ENCODE measurements around the gene SLC5A5.
A peak's percentile ranks its signal among the peaks of the same experiment; 100 is the strongest.

Gene SLC5A5

DNA sequence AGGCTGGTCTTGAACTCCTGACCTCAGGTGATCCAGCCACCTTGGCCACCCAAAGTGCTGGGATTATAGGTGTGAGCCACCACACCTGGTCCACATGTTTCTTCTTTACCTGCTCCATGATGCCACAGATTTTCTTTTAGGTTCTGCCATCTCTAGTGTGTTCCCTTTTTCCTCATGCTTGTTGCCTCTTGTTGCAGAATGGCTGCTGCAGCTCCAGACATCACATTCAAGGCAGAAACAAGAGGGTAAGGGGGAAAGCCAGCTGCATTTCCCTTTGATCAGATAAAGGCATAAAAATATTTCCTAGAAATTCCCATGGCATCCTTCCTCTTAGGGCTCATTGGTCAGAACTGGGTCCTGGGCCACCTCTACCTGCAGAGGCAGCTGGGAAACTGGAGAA is 48.8 kb downstream of the SLC5A5 start:
- Histone ChIP-seq H3K27me3 (ENCODE audit: control insufficient read depth, insufficient read depth, low read length) (no peaks in the 10 kb centered on the region), H3K9ac (ENCODE audit: low read length) (no peak overlapping the region), H3K36me3 (ENCODE audit: control insufficient read depth, insufficient read depth, low read length) (no peaks in the 10 kb centered on the region), H3K4me1 (ENCODE audit: control insufficient read depth, insufficient read depth, low read length) (peaks cover 27% of the 10 kb centered on the region), H3K4me3 (ENCODE audit: low read length) (no peak overlapping the region), H3K9me3 (ENCODE audit: control insufficient read depth, low read length) (no peaks in the 10 kb centered on the region)

DNA sequence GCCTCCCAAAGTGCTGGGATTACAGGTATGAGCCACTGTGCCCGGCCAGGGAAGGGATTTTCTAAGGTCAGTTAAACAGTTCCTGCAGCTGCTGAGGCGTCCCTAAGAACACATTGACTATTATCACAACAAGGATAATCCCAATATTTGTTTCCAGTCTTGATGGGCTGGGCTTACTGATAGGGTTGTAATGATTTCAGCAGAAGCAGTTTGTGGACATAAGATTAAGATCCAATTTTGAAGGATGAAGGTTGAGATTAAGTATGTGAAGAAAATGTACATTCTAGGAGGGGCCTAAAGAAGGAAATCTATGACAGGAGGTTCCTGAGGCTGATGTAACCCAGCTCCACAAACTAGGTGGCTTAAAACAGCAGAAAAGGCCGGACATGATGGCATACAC is 50.4 kb downstream of the SLC5A5 start:
- Histone ChIP-seq H3K36me3 (ENCODE audit: control insufficient read depth, insufficient read depth, low read length) (no peaks in the 10 kb centered on the region), H3K9ac (ENCODE audit: low read length) (no peak overlapping the region), H3K4me1 (ENCODE audit: control insufficient read depth, insufficient read depth, low read length) (peaks cover 12% of the 10 kb centered on the region), H3K27me3 (ENCODE audit: control insufficient read depth, insufficient read depth, low read length) (no peaks in the 10 kb centered on the region), H3K9me3 (ENCODE audit: control insufficient read depth, low read length) (no peaks in the 10 kb centered on the region), H3K4me3 (ENCODE audit: low read length) (peak overlapping the region; percentile 12)

DNA sequence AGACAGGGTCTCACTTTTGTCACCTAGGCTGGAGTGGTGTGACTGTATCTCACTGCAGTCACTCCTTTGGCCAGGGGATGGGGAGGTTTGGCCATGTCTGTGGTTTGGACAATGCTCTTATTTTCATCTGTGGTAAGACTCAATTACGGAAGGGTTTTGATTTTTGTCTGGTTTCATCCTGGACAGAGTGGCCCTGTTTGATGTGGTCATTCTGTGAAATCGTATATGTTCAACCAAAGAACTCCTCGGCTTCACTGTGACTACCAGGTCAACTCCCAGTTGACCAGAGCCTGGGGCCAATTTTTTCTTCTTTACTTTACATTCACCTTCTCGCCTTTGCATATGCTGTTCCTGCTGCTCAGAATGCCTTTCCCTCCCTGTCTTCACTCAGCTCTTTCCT is 54.3 kb downstream of the SLC5A5 start:
- H3K9me3 ChIP-seq (ENCODE audit: control insufficient read depth, low read length): no peaks in the 10 kb centered on the region
- H3K4me3 ChIP-seq (ENCODE audit: low read length): no peak overlapping the region
- peaks cover 7% of the 10 kb centered on the region for H3K4me1 ChIP-seq (ENCODE audit: control insufficient read depth, insufficient read depth, low read length)
- no peaks in the 10 kb centered on the region for H3K27me3 ChIP-seq (ENCODE audit: control insufficient read depth, insufficient read depth, low read length)
- no peaks in the 10 kb centered on the region for H3K36me3 ChIP-seq (ENCODE audit: control insufficient read depth, insufficient read depth, low read length)
- no peak overlapping the region for H3K9ac ChIP-seq (ENCODE audit: low read length)

DNA sequence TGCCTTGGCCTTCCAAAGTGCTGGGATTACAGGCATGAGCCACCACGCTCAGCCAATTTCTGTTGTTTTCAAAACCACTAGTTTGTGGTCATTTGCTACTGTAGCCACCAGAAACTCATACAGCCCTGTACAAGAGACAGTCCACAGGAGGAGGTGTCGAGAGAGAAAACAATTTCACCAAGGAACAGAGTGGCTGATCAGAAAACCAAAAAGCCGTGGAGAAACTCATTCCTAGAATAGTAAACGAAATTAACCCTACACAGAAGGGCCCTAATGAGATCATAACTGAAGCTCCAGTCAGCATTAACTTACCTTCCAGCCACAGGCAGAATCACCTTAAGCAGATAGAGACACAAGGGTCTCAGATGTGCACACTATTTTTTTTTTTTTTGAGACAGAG is 57.3 kb downstream of the SLC5A5 start:
- no peak overlapping the region for H3K4me3 ChIP-seq (ENCODE audit: low read length)
- no peaks in the 10 kb centered on the region for H3K36me3 ChIP-seq (ENCODE audit: control insufficient read depth, insufficient read depth, low read length)
- H3K9me3 ChIP-seq (ENCODE audit: control insufficient read depth, low read length): no peaks in the 10 kb centered on the region

DNA sequence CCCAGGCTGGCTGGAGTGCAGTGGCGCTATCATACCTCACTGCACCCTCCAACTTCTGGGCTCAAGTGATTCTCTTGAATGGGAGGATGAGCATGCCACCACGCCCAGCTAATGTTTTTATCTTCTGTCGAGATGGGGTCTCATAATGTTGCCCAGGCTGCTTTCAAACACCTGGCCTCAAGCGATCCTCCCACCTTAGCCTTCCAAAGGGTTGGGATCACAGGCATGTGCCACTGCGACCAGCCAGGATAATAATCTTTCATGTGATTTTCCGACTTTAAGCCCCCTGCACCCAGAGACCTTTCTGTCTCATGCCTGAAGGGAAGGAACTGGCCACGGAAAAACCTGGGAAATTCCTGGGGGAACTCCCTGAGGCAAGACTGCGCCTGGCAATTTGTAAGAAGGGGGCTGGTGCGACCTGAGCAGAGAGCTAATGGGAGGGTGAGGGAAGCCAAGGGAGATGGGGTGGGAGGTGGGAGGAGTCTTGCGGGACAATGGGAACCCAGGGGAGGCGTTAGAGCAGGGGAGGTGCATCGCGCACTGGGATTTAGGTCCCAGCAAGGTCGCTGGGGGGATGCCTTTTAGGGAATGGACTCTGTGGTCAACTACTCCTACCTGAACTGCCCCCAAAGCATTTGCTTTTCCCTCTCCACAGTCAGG is 59.9 kb downstream of the SLC5A5 start:
- no peak overlapping the region for H3K4me3 ChIP-seq (ENCODE audit: low read length)
- no peaks in the 10 kb centered on the region for H3K9me3 ChIP-seq (ENCODE audit: control insufficient read depth, low read length)

More for the DNA sequence above, 57.3 kb downstream of the SLC5A5 start:
- no peaks in the 10 kb centered on the region for H3K27me3 ChIP-seq (ENCODE audit: control insufficient read depth, insufficient read depth, low read length)
- no peak overlapping the region for H3K9ac ChIP-seq (ENCODE audit: low read length)
- peaks cover 14% of the 10 kb centered on the region for H3K4me1 ChIP-seq (ENCODE audit: control insufficient read depth, insufficient read depth, low read length)

DNA sequence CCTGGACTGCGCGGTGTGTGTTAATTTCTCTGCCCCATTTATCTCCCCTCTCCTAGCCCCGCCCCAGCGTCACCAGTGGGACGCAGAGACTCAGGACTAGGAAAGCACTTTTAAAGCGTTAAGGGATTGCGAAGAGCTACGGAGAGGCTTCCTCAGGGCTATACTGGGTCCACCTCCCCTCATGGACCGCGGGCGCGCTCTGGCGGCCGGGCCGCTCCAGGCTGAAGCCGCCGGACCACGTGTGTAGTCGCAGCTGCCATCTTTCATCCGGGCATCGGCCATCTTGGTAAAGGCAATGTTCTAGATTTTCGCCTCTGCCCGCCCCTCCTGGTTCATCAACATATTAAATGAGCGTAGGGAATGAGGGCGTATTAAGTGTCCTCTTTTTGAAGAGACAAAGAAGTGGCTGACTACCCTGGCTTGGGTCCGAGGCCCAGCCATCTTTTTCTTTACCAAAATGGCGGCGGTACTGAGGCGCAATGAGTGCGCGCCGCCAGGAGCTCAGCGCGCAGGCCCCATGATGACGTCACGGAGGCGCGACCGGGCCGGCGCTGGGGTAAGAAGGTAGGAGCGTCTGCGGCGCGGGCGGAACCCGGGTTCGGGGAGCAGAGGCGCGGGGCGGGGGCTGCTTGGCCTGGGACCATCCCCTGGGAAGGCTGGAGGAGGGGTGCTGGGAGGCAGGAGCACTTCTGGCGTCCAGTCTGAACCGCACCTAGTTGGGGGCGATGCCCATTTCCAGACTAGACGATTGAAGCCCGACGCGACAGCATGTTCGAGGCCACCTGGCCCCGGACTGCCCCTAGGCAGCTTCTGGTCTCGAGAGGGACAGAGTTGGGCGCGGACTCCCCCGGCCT is 61.0 kb downstream of the SLC5A5 start, which contains the start of gene CCDC124:
Gene CCDC124, plus strand, starts transcription at position 531 of the 854 bp plus-strand sequence. CDS start 3,406 bp downstream, outside the sequence.
- Histone ChIP-seq H3K4me1 (ENCODE audit: control insufficient read depth, insufficient read depth, low read length) (peaks cover 14% of the 10 kb centered on the region), H3K9ac (ENCODE audit: low read length) (peak within 1 kb of the TSS; percentile 98)

More for the DNA sequence above, 59.9 kb downstream of the SLC5A5 start:
- Histone ChIP-seq H3K9ac (ENCODE audit: low read length) (peak overlapping the region; percentile 98), H3K27me3 (ENCODE audit: control insufficient read depth, insufficient read depth, low read length) (no peaks in the 10 kb centered on the region), H3K4me1 (ENCODE audit: control insufficient read depth, insufficient read depth, low read length) (peaks cover 14% of the 10 kb centered on the region), H3K36me3 (ENCODE audit: control insufficient read depth, insufficient read depth, low read length) (no peaks in the 10 kb centered on the region)

DNA sequence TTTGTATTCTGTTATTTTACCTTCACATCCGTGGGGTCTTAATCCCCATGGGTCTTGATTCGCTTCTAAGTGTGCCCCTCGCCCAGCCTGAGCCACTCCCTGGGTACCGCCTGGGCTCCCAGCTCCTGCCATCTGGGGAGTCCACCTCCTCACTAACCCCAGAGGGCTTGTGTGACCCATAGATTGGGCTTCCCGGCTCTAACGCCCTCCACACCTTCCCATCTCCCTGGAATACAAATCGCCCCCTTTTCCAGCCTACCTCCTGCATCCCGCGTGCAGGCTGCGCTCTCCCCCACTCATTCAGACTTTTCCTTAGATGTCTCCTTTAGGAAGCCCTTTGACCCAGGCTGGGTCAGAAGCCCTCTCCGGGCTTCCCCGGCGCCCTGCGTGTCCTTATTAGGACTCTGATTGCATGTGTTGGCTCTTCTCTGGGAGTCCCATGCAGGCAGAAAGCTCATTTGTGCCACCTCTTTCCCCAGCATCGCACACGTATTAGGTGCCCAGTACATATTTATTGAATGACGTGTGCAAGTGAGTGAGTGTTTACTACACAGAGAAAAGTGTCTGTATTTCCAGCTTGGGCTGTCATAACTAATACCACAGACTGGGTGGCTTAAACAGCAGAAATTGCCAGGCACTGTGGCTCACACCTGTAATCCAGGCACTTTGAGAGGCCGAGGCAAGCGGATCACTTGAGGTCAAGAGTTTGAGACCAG is 61.8 kb downstream of the SLC5A5 start:
- peaks cover 14% of the 10 kb centered on the region for H3K4me1 ChIP-seq (ENCODE audit: control insufficient read depth, insufficient read depth, low read length)

More for the DNA sequence above, 61.0 kb downstream of the SLC5A5 start, which contains the start of gene CCDC124:
- no peaks in the 10 kb centered on the region for H3K9me3 ChIP-seq (ENCODE audit: control insufficient read depth, low read length)
- H3K4me3 ChIP-seq (ENCODE audit: low read length): peak within 1 kb of the TSS; percentile 85
- H3K27me3 ChIP-seq (ENCODE audit: control insufficient read depth, insufficient read depth, low read length): no peaks in the 10 kb centered on the region
- no peaks in the 10 kb centered on the region for H3K36me3 ChIP-seq (ENCODE audit: control insufficient read depth, insufficient read depth, low read length)

DNA sequence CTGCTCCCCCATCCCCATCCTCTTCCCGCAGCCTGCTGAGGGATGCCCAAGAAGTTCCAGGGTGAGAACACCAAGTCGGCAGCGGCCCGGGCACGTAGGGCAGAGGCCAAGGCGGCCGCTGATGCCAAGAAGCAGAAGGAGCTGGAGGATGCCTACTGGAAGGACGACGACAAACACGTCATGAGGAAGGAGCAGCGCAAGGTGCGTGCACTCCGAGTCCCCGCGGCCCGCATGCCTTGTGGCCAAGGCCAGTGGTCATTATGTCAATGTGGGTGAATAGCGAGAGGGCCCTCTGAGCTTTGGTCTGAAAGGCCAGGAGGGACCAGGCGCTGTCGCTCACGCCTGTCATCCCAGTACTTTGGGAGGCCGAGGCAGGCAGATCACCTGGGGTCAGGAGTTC is 64.6 kb downstream of the SLC5A5 start:
- H3K9ac ChIP-seq (ENCODE audit: low read length): no peak overlapping the region
- H3K4me1 ChIP-seq (ENCODE audit: control insufficient read depth, insufficient read depth, low read length): peaks cover 14% of the 10 kb centered on the region
- H3K4me3 ChIP-seq (ENCODE audit: low read length): no peak overlapping the region
- H3K27me3 ChIP-seq (ENCODE audit: control insufficient read depth, insufficient read depth, low read length): no peaks in the 10 kb centered on the region
- no peaks in the 10 kb centered on the region for H3K9me3 ChIP-seq (ENCODE audit: control insufficient read depth, low read length)
- no peaks in the 10 kb centered on the region for H3K36me3 ChIP-seq (ENCODE audit: control insufficient read depth, insufficient read depth, low read length)

More for the DNA sequence above, 61.8 kb downstream of the SLC5A5 start:
- H3K9me3 ChIP-seq (ENCODE audit: control insufficient read depth, low read length): no peaks in the 10 kb centered on the region
- no peaks in the 10 kb centered on the region for H3K36me3 ChIP-seq (ENCODE audit: control insufficient read depth, insufficient read depth, low read length)
- peak overlapping the region; percentile 85 for H3K4me3 ChIP-seq (ENCODE audit: low read length)
- no peaks in the 10 kb centered on the region for H3K27me3 ChIP-seq (ENCODE audit: control insufficient read depth, insufficient read depth, low read length)
- H3K9ac ChIP-seq (ENCODE audit: low read length): peak overlapping the region; percentile 98

DNA sequence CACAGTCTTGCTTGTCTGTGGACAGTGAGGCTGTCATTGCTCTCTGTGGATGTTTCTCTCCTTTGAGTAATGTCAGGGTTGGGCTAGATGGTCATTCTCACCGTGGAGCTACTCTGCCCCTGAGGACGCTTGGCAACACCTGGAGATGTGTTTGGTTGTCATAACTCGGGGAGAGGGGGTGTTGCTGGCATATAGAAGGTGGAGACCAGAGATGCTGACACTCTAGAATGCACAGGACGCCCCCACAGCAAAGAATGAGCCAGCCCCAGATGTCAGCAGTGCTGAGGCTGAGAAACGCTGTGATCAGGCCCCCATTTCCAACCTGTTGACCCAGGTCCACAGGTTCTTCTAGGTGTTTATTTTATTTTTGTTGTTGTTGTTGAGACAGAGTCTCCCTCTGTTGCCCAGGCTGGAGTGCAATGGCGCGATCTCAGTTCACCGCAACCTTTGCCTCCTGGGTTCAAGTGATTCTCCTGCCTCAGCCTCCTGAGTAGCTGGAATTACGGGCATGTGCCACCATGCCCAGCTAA is 65.7 kb downstream of the SLC5A5 start:
- Histone ChIP-seq H3K9me3 (ENCODE audit: control insufficient read depth, low read length) (no peaks in the 10 kb centered on the region), H3K4me3 (ENCODE audit: low read length) (no peak overlapping the region), H3K27me3 (ENCODE audit: control insufficient read depth, insufficient read depth, low read length) (no peaks in the 10 kb centered on the region), H3K4me1 (ENCODE audit: control insufficient read depth, insufficient read depth, low read length) (peaks cover 8% of the 10 kb centered on the region), H3K36me3 (ENCODE audit: control insufficient read depth, insufficient read depth, low read length) (no peaks in the 10 kb centered on the region), H3K9ac (ENCODE audit: low read length) (no peak overlapping the region)

DNA sequence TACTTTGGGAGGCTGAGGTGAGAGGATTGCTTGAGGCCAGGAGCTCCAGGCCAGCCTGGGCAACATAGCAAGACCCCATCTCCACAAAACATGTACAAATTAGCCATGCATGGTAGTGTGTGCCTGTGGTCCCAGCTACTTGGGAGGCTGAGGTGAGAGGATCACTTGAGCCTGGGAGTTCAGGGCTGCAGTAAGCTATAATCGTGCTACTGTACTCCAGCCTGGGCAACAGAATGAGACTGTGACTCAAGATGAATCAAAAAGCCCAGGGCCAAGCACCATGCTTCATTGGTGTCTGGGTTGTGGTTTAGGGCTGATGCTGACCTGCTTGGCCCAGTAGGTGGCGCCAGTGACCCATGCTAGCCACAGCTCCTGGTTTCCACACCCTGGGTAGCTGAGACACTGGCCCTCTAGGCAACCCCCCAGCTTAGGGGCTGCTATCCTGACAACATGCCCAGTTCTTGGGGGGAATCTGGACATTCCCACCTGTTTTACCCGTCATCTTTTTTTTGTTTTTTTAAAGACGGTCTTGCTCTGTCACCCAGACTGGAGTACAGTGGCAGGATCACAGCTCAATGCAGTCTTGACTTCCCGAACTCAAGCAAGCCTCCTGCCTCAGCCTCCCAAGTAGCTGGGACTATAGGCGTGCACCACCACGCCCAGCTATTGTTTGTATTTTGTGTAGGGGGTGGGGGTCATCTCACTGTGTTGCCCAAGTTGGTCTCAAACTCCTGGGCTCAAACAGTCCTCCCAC is 66.5 kb downstream of the SLC5A5 start:
- H3K36me3 ChIP-seq (ENCODE audit: control insufficient read depth, insufficient read depth, low read length): no peaks in the 10 kb centered on the region
- H3K4me3 ChIP-seq (ENCODE audit: low read length): no peak overlapping the region
- H3K9me3 ChIP-seq (ENCODE audit: control insufficient read depth, low read length): no peaks in the 10 kb centered on the region
- peaks cover 6% of the 10 kb centered on the region for H3K4me1 ChIP-seq (ENCODE audit: control insufficient read depth, insufficient read depth, low read length)
- no peaks in the 10 kb centered on the region for H3K27me3 ChIP-seq (ENCODE audit: control insufficient read depth, insufficient read depth, low read length)
- no peak overlapping the region for H3K9ac ChIP-seq (ENCODE audit: low read length)

DNA sequence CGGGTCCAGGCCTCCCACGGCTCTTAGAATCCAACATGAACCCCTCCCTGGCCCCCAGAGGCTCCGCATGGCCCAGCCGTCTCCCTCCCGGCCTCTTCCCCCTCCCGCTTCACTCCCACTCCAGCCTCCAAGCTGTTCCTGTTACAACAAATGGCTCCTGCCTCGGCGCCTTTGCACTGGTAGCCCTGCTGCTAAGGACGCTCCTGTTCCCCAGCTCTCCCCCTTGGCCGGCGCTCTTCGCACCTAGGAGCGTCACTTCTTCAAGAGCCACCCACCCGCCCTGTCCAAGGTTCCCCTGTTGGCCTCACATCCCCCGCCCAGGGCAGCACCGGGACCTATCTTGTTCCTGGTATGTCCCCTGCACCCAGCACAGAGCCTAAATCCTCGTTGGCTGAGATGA is 70.4 kb downstream of the SLC5A5 start:
- Histone ChIP-seq H3K36me3 (ENCODE audit: control insufficient read depth, insufficient read depth, low read length) (no peaks in the 10 kb centered on the region), H3K27me3 (ENCODE audit: control insufficient read depth, insufficient read depth, low read length) (no peaks in the 10 kb centered on the region), H3K9ac (ENCODE audit: low read length) (no peak overlapping the region), H3K4me1 (ENCODE audit: control insufficient read depth, insufficient read depth, low read length) (peaks cover 4% of the 10 kb centered on the region), H3K9me3 (ENCODE audit: control insufficient read depth, low read length) (no peaks in the 10 kb centered on the region), H3K4me3 (ENCODE audit: low read length) (no peak overlapping the region)
